CD4-positive, alpha-beta T cell treated with Interleukin-15 for 1 hour (primary cell): ENCODE measurements around the gene SLC45A1.
A peak's percentile ranks its signal among the peaks of the same experiment; 100 is the strongest.

Source experiments
- DNase-seq: peaks from one replicate; pipeline ENCODE4 v3.0.0-alpha.2; 2020

The SLC45A1 gene

GRCh38 chr1:8312235-8313218 lies 5.4 kb upstream of the SLC45A1 start:
- no peak for DNase-seq

GRCh38 chr1:8313231-8313630 lies 4.7 kb upstream of the SLC45A1 start:
- no peak for DNase-seq

GRCh38 chr1:8314346-8315280 lies 3.3 kb upstream of the SLC45A1 start:
- DNase-seq, result peak; percentile 27

GRCh38 chr1:8315573-8316475 lies 2.1 kb upstream of the SLC45A1 start:
- DNase-seq, result no peak

- no peak for DNase-seq
Measured at GRCh38 chr1:8318436-8318835, 522 bp downstream of the SLC45A1 start.

- no peak for DNase-seq
Measured at GRCh38 chr1:8321612-8322011, 3.7 kb downstream of the SLC45A1 start.

- no peak for DNase-seq
Measured at GRCh38 chr1:8323706-8324105, 5.8 kb downstream of the SLC45A1 start.

- DNase-seq, result no peak
Measured at GRCh38 chr1:8324176-8324810, 6.4 kb downstream of the SLC45A1 start.

GRCh38 chr1:8325771-8326170 lies 7.9 kb downstream of the SLC45A1 start:
- DNase-seq, result no peak

- DNase-seq, result no peak
Measured at GRCh38 chr1:8326265-8326664, 8.4 kb downstream of the SLC45A1 start.

GRCh38 chr1:8328271-8328670 lies 10.4 kb downstream of the SLC45A1 start:
- no peak for DNase-seq

- no peak for DNase-seq
Measured at GRCh38 chr1:8329439-8329838, 11.5 kb downstream of the SLC45A1 start.

GRCh38 chr1:8329858-8330257 lies 11.9 kb downstream of the SLC45A1 start:
- DNase-seq, result no peak

GRCh38 chr1:8330271-8331125 lies 12.6 kb downstream of the SLC45A1 start:
- DNase-seq, result no peak

- DNase-seq, result no peak
Measured at GRCh38 chr1:8332806-8333205, 14.9 kb downstream of the SLC45A1 start.

GRCh38 chr1:8333246-8333987 lies 15.5 kb downstream of the SLC45A1 start:
- no peak for DNase-seq

GRCh38 chr1:8334106-8334851 lies 16.4 kb downstream of the SLC45A1 start:
- DNase-seq, result no peak

- no peak for DNase-seq
Measured at GRCh38 chr1:8335246-8335645, 17.3 kb downstream of the SLC45A1 start.

- DNase-seq, result no peak
Measured at GRCh38 chr1:8337776-8338525, 20.0 kb downstream of the SLC45A1 start.
